ENCODE data around the gene PARP3.
"Not testable (repeated sequence)": the region's sequence is repeated elsewhere in the genome, so short reads cannot be mapped to it uniquely, and the experiment has no call there.

PARP3 gene

GRCh38 chr3:51983578-51984268, 41.6 kb downstream of the PARP3 start:
- in situ Hi-C loops (cut with MboI; ENCODE audit: low sequenced_read_pairs), result no loop called here

- in situ Hi-C loops (cut with MboI; ENCODE audit: low sequenced_read_pairs), result no loop called here
These were observed 42.1 kb downstream of the PARP3 start for GRCh38 chr3:51984269-51984647.

- in situ Hi-C loops (cut with MboI; ENCODE audit: low sequenced_read_pairs), result no loop called here
These were observed 42.9 kb downstream of the PARP3 start for GRCh38 chr3:51985063-51985462.

GRCh38 chr3:51986010-51986947, 44.1 kb downstream of the PARP3 start:
- in situ Hi-C loops (cut with MboI; ENCODE audit: low sequenced_read_pairs), result no loop called here

GRCh38 chr3:51987568-51987967, 45.4 kb downstream of the PARP3 start:
- in situ Hi-C loops (cut with MboI; ENCODE audit: low sequenced_read_pairs), result no loop called here

GRCh38 chr3:51988286-51989146, 46.4 kb downstream of the PARP3 start:
- in situ Hi-C loops (cut with MboI; ENCODE audit: low sequenced_read_pairs), result no loop called here

GRCh38 chr3:51990501-51990971, 48.4 kb downstream of the PARP3 start:
- in situ Hi-C loops (cut with MboI; ENCODE audit: low sequenced_read_pairs), result not testable (repeated sequence)

- in situ Hi-C loops (cut with MboI; ENCODE audit: low sequenced_read_pairs), result no loop called here
These were observed 50.0 kb downstream of the PARP3 start for GRCh38 chr3:51992017-51992682.

- in situ Hi-C loops (cut with MboI; ENCODE audit: low sequenced_read_pairs), result not testable (repeated sequence)
These were observed 51.5 kb downstream of the PARP3 start for GRCh38 chr3:51993657-51994056.

- in situ Hi-C loops (cut with MboI; ENCODE audit: low sequenced_read_pairs), result no loop called here
These were observed 52.4 kb downstream of the PARP3 start for GRCh38 chr3:51994530-51994929.

GRCh38 chr3:51995346-51996163, 53.4 kb downstream of the PARP3 start, which contains the start of gene RPL29:
RPL29 (minus strand) TSS chr3:51995895; CDS start chr3:51995461, 434 bp downstream.
- in situ Hi-C loops (cut with MboI; ENCODE audit: low sequenced_read_pairs), result no loop called here

- in situ Hi-C loops (cut with MboI; ENCODE audit: low sequenced_read_pairs), result no loop called here
These were observed 55.0 kb downstream of the PARP3 start for GRCh38 chr3:51997172-51997571.

GRCh38 chr3:51997935-51998596, 55.9 kb downstream of the PARP3 start:
- in situ Hi-C loops (cut with MboI; ENCODE audit: low sequenced_read_pairs), result no loop called here
